Stimulated activated CD8-positive, alpha-beta memory T cell treated with anti-CD3 and anti-CD28 coated beads, Interleukin-7, amount 100 ng/mL, for 1 hour (primary cell): ENCODE results near the gene KSR2.

Experiments
- DNase-seq, 2 donors: peaks; one replicate each; pipeline ENCODE4 v3.0.0-alpha.2; 2020; ENCODE audit warnings: low read depth in 2 of 2

KSR2 gene

GRCh38 chr12:117498256-117498655 lies 470.5 kb downstream of the KSR2 start:
- DNase-seq: no peak

- DNase-seq: no peak
Measured at GRCh38 chr12:117497407-117497806, 471.4 kb downstream of the KSR2 start.

GRCh38 chr12:117494833-117495655 lies 473.7 kb downstream of the KSR2 start:
- no peak for DNase-seq

DNA sequence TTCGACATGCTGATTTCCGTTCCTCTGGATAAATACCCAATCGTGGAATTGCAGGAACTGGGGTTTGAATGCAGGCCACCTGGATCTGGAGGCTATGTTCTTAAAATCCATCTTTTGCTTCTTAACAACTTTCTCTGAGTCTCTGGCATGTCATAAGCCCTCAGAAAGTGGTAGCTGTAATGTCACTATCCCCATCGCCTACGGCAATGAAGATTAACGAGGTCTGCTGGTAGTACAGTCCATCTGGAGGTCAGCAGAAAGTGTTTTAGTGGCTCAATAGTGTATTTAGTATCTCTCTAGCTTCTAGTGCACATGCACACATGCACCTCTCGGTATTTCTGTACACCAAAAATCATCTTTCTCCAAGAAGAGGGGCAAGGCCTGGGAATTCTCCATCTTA lies 477.1 kb downstream of the KSR2 start:
- no peak for DNase-seq

DNA sequence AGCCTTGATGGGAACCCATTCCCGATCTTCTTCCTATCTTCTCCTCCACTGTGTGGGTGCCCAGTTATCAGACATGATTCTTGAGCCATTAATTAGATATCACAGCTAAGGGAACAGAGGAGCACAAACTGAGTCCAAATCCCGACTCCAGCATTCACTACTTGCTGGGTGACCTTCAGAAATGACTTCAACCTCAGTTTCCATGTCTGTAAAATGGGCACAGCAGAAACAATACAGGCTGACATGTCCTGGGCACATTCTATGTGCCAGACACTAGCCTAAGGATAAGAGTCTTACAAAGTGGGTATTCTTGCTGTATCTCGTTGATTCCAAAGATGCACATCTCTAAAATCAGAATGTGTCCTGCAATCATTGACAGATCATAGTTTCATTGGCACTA lies 478.7 kb downstream of the KSR2 start:
- DNase-seq: no peak

- DNase-seq: no peak
Measured at GRCh38 chr12:117489671-117490070, 479.1 kb downstream of the KSR2 start.

DNA sequence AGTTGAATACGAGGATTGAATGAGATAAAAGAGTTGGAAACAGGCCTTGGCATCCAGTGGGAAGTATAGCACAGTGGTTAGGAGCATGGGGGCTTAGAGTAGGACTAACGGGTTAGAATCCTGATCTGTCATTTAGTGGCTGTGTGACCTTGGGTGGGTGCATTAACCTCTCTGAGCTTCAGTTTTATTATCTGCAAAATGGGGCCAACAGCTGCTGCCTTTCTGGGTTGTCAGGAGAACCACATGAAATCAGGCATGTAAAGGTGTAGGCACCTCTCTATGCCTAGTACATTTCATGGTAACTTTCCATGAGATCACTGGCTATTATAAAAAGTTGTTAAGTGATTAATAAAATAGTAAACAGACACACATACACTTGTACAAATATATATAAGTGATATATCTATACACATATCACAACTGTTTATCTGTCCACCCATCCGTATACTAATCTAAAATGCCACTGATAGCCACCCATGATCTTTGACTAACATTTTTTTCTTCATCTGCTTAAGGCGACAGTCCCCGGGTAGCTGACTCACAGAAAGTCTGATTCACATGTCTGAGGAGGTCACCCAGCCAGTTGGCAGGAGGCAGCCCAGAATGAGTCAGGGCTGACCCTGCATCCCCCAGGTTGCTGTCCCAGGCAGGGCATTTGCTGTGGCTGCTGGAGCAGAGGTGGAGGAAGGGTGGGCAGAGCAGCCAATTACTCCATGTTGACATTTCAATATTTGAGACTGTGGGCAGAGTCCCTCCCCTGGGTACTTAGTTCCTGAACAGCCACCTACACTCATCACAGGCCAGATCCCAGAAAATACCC lies 481.7 kb downstream of the KSR2 start:
- DNase-seq: no peak

DNA sequence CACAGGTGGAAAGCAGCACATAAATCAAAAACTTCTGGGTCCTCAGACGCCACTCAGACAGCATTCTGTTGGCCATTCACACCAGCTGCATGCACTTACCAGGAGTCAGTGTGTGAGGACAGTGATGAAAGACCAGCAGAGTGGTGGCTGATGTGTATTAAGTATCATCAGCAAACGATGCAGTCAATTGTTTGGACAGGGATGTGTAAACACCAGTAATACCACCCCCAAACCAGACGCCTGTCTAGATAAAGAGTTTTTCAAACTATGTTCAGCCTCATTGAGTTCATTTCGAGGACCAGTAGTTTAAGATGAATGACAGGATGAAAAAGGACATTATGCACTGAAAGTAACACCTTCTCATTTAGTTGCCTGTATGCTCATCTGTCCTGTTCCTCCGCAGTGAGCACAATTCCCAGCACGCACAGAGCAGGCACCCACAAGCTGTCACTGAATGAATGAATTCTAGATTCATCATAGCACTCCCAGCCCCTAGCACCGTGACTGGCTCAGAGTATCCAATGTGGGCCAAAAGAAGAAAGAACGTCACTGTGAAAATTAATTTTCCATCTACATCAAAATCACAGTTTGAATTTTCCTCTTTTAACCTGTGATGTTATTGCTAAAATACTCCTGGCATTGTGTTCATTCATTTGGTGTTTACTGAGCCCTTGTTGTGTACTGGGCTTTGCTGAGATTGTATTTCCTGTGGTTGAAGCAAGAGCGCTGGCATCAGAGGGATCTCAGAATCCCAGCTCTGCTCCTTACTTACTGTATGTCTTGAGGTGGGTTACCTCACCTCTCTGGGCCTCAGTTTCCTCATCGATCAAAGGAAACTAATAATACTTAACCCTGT lies 482.6 kb downstream of the KSR2 start:
- DNase-seq: no peak

DNA sequence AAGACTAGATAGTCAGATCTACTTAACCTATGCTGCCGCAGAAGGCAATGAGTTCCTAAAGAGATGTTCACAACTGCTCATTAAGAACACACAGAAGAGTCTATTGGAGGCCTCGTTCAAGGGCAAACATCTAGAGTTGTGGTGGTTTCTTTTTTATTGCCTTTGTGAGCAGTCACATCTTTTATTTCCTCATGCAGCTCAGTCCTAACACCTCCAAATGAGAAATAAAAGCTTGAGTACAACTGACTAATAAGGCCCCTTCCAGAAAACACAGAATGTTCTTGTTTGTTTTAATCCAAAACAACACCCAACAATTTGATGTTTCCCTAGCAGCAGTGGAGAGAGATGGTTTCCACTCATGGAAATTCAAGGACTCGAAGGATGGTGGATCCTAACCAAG lies 483.9 kb downstream of the KSR2 start:
- DNase-seq: no peak

DNA sequence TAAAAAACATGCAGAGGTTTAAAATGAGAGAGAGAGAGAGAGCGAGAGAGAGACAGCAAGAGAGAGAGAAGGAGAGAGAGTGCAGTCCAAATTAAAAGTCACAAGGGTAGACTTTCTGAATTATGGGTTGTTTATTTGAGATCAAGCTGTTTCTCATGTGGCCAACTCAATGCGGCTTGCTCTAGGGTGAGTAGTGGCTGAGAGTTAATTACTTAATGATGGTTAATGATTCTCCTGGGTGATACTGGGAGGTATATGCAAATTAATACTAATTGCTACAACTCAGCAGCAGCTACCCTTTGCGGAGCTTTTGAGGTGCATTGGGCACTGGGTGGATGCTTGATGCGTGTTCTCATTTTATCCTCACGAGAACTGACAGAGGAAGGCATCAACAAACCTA lies 485.3 kb downstream of the KSR2 start:
- DNase-seq: no peak

GRCh38 chr12:117481470-117481869 lies 487.3 kb downstream of the KSR2 start:
- DNase-seq: no peak

DNA sequence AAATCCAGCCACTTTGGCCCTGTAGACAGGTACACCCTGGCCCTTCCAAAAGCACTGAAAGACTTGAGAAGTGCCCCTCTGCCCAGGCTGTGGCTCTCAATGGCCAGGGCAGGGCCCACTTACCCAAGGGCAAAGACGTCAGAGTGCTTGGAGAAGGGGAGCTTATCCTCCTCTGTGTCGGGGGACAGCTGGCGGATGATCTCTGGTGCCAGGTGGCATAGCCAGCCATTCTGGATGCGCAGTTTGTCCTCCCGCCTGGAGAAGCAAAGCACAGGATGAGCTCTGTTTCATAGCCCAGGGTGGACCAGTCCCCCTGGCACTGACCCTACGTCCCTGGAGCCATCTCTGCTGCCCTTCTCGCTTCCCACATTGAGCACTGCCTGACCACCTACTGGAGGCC lies 492.4 kb downstream of the KSR2 start:
- DNase-seq: no peak

DNA sequence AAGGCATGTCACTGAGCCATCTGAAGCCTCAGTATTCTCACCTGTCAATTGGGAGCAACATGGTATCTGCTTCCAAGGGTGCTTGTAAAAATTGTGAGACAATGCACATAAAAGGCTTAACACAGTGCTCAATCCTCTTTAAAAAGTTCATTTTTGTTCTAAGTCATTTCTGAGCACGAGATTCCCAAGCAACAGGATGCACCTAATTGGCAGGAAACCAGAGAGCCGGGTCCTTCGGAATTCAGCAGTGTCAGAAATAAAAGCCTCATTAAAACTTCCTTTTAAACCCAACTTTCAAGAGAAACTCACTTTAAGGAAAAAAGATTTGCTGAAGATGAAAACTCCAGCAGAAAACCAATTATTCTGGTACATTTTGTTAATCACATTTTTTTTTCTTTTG lies 494.9 kb downstream of the KSR2 start:
- DNase-seq: no peak

GRCh38 chr12:117472983-117473382 lies 495.8 kb downstream of the KSR2 start:
- no peak for DNase-seq

GRCh38 chr12:117470804-117471203 lies 498.0 kb downstream of the KSR2 start:
- no peak for DNase-seq

- no peak for DNase-seq
Measured at GRCh38 chr12:117469883-117470483, 498.8 kb downstream of the KSR2 start.

- no peak for DNase-seq
Measured at GRCh38 chr12:117468016-117468415, 500.8 kb downstream of the KSR2 start.

DNA sequence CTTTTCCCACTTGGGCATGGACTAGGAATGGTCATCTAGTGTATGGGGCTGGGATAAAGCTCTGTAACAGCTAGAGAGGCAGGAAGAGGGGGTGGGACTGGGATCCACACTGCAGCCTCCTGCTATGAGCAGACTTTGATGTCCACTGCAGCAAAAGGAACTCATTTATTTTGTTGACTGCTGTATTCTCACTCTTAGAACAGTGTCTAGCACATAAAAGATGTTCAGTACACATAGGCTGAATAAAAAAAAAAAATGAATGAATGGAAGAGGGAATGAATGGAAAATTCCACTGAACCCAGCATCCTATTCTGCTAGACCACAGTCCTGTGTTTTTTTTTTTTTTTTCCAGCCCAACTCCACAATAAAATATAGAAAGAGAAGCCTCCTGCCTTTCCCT lies 501.2 kb downstream of the KSR2 start:
- no peak for DNase-seq

DNA sequence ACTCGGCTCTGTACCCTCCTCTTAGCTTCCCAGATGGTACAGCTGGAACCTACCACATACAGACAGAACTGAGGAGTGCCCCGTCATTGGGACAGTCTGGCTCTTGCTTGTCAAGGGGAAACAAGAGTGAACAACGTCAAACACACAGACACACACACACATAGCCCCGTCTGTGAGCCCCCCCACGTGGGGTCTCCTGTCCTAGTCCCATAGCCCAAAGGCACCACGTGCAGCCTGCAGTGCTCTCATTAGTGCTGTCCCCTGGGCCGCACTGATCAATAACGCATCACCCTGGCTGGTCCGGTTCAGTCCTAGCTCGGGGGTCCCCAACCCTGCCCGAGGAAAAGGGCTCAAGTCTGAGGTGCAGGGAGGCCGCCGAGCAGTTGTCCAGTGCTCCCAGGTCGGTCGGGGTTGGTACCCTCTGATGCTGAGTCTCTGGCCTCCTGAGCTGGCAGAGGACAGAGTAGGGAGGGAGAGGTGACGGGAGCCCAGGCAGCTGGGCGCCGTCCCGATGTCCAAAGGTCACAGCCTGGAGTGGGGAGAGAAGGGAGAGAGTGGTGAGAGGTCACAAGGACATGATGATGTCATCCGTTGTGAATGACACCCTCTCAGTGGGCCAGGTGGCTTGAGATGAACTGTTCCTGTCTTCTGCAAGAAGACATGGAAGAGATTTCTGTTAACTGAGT lies 502.0 kb downstream of the KSR2 start:
- no peak for DNase-seq

DNA sequence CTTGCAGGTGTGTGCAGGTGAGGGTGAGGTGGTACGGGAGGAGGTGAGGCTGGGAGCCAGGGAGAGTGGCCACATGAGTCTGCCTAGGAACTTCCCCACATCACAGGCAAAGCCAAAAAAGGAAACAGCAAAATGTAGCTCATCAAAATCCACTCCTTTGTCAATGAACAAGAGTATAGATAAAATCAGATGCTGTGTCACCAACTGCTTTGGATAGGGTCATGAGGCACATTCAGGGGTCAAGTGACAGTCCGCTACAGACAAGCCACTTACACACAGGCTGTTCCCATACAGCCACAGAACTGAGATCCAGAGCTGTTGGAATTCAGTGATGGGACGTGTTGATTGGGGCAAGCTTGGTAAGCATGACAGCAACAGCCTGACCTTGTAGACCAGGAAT lies 507.1 kb downstream of the KSR2 start:
- DNase-seq: no peak

GRCh38 chr12:117459229-117459628 lies 509.6 kb downstream of the KSR2 start:
- no peak for DNase-seq
